CD8-positive, alpha-beta memory T cell (primary cell): Measurements from ENCODE around the gene SLC41A3. TPM values are rescaled to one million over a fixed set of nuclear protein-coding genes. Genes with fewer than 3 reads are reported as not detected.

Experiments used
- CTCF ChIA-PET: fragments of 350-600 bp; sonication (Branson Sonifier 250); formaldehyde crosslinking; loops from one replicate; lab custom pipeline; 2021; ENCODE audit warnings: antibody characterized with exemption; lab: Charles Lee
- POLR2A ChIA-PET: fragments of 350-600 bp; sonication (Branson Sonifier 250); formaldehyde crosslinking; loops from one replicate; lab custom pipeline; 2021; ENCODE audit warnings: antibody characterized with exemption; lab: Charles Lee
- DNase-seq, 5 donors: peaks; one replicate each; pipeline versions ENCODE4 v3.0.0 to v3.0.0-alpha.2; 2020 to 2022; ENCODE audit warnings: mixed read lengths in 1 of 5
- H3K27ac ChIP-seq: one replicate; pipeline ENCODE4 v1.7.0; 2013; ENCODE audit warnings: low read depth, mild to moderate bottlenecking, low read length, moderate library complexity
- H3K27me3 ChIP-seq: 2 replicates; pipeline ENCODE4 v1.7.0; 2013; ENCODE audit warnings: low read length, mild to moderate bottlenecking; ENCODE audit not compliant: insufficient read depth, poor library complexity, severe bottlenecking
- H3K36me3 ChIP-seq: 2 replicates; pipeline ENCODE4 v1.7.0; 2013; ENCODE audit warnings: mild to moderate bottlenecking, low read length, moderate library complexity; ENCODE audit not compliant: insufficient read depth
- H3K4me1 ChIP-seq: 2 replicates; pipeline ENCODE4 v1.7.0; 2013; ENCODE audit warnings: mild to moderate bottlenecking, low read length, moderate library complexity; ENCODE audit not compliant: insufficient read depth
- H3K4me3 ChIP-seq: 2 replicates; pipeline ENCODE4 v1.7.0; 2013; ENCODE audit warnings: mild to moderate bottlenecking, low read length
- H3K9me3 ChIP-seq: 2 replicates; pipeline ENCODE4 v1.7.0; 2013; ENCODE audit warnings: mild to moderate bottlenecking, low read length
- H3K27ac Mint-ChIP-seq, 8 donors: one replicate each; pipeline ENCODE4 v1.8.0; 2020 to 2021; ENCODE audit warnings: mixed read lengths in 8 of 8, mild to moderate bottlenecking in 6 of 8, inconsistent platforms in 3 of 8, moderate library complexity in 3 of 8
- H3K27me3 Mint-ChIP-seq, 2 donors: one replicate each; pipeline ENCODE4 v1.8.0; 2020 to 2021; ENCODE audit warnings: mixed read lengths in 2 of 2, mild to moderate bottlenecking in 1 of 2, moderate library complexity in 1 of 2
- H3K36me3 Mint-ChIP-seq, 3 donors: one replicate each; pipeline ENCODE4 v1.8.0; 2020 to 2021; ENCODE audit warnings: mixed read lengths in 3 of 3, inconsistent platforms in 1 of 3, mild to moderate bottlenecking in 1 of 3
- H3K4me1 Mint-ChIP-seq, 3 donors: one replicate each; pipeline ENCODE4 v1.8.0; 2020 to 2021; ENCODE audit warnings: mixed read lengths in 3 of 3, inconsistent platforms in 1 of 3, mild to moderate bottlenecking in 1 of 3
- H3K4me3 Mint-ChIP-seq, 7 donors: one replicate each; pipeline ENCODE4 v1.8.0; 2020 to 2021; ENCODE audit warnings: mixed read lengths in 7 of 7, mild to moderate bottlenecking in 6 of 7, moderate library complexity in 4 of 7, inconsistent platforms in 2 of 7
- H3K9me3 Mint-ChIP-seq, 5 donors: one replicate each; pipeline ENCODE4 v1.8.0; 2020 to 2022; ENCODE audit warnings: mixed read lengths in 5 of 5, mild to moderate bottlenecking in 3 of 5, moderate library complexity in 2 of 5, inconsistent platforms in 1 of 5
- polyA plus RNA-seq: library from polyadenylated mRNA; unstranded; fragments of 300-500 nt; fragmentation: Illumina TruSeq; gene quantifications from one replicate; pipeline ENCODE4 v1.2.3, GENCODE V29; 2021
- total RNA-seq, 2 experiments: library from RNA; stranded (reverse); gene quantifications; one replicate each; pipeline ENCODE4 v1.2.3, GENCODE V29; 2021

Gene SLC41A3
- total and polyA plus RNA-seq, 3 experiments from 2014 or later = 25.8 to 28.0 (median 25.8) TPM

- no peak overlapping the region for H3K4me3 Mint-ChIP-seq
- H3K27me3 Mint-ChIP-seq = peaks cover 4 to 19% of the 10 kb centered on the region in 2 donors
- no peak overlapping the region for H3K27ac Mint-ChIP-seq
- H3K36me3 ChIP-seq = no peaks in the 10 kb centered on the region
- H3K4me3 ChIP-seq = no peak overlapping the region
- H3K27me3 ChIP-seq = no peaks in the 10 kb centered on the region
- H3K9me3 Mint-ChIP-seq = no peaks in the 10 kb centered on the region
- CTCF ChIA-PET = interaction anchor here (1.3 kb wide), 1 partner anchor 16 kb away, joined by 5 read pairs; no protein-coding TSS in a partner anchor
- H3K9me3 ChIP-seq = no peaks in the 10 kb centered on the region
- POLR2A ChIA-PET = no interaction called here
- H3K36me3 Mint-ChIP-seq = no peaks in the 10 kb centered on the region
- H3K4me1 ChIP-seq = no peaks in the 10 kb centered on the region
- H3K4me1 Mint-ChIP-seq = no peaks in the 10 kb centered on the region
- no peak overlapping the region for H3K27ac ChIP-seq
- no peak for DNase-seq
These were observed 33.3 kb upstream of the SLC41A3 start for GRCh38 chr3:126117212-126117611.

GRCh38 chr3:126116526-126116925 lies 32.6 kb upstream of the SLC41A3 start:
- H3K36me3 ChIP-seq = no peaks in the 10 kb centered on the region
- Mint-ChIP-seq H3K9me3 (no peaks in the 10 kb centered on the region), H3K4me3 (no peak overlapping the region), H3K27ac (no peak overlapping the region), H3K4me1 (no peaks in the 10 kb centered on the region), H3K36me3 (no peaks in the 10 kb centered on the region), H3K27me3 (peaks cover 4 to 19% of the 10 kb centered on the region in 2 donors)
- no peaks in the 10 kb centered on the region for H3K27me3 ChIP-seq
- ChIA-PET POLR2A (no interaction called here), CTCF (interaction anchor here (1.3 kb wide), 1 partner anchor 17 kb away, joined by 5 read pairs; no protein-coding TSS in a partner anchor)
- H3K4me1 ChIP-seq = no peaks in the 10 kb centered on the region
- H3K27ac ChIP-seq = no peak overlapping the region
- no peak for DNase-seq
- H3K4me3 ChIP-seq = no peak overlapping the region
- no peaks in the 10 kb centered on the region for H3K9me3 ChIP-seq

- H3K36me3 ChIP-seq = no peaks in the 10 kb centered on the region
- peaks cover 4 to 14% of the 10 kb centered on the region in 2 donors for H3K27me3 Mint-ChIP-seq
- H3K27me3 ChIP-seq = no peaks in the 10 kb centered on the region
- H3K27ac ChIP-seq = no peak overlapping the region
- H3K4me3 ChIP-seq = no peak overlapping the region
- H3K4me1 Mint-ChIP-seq = no peaks in the 10 kb centered on the region
- H3K27ac Mint-ChIP-seq = no peak overlapping the region
- no peaks in the 10 kb centered on the region for H3K4me1 ChIP-seq
- H3K36me3 Mint-ChIP-seq = no peaks in the 10 kb centered on the region
- peak in 1 of 5 donors; percentile 39 for DNase-seq
- no peaks in the 10 kb centered on the region for H3K9me3 Mint-ChIP-seq
- ChIA-PET CTCF (interaction anchor here (0.7 to 1.1 kb wide), 3 partner anchors 11 to 19 kb away, joined by 3 read pairs; no protein-coding TSS in a partner anchor), POLR2A (no interaction called here)
- no peaks in the 10 kb centered on the region for H3K9me3 ChIP-seq
- H3K4me3 Mint-ChIP-seq = no peak overlapping the region
These were observed 30.8 kb upstream of the SLC41A3 start for GRCh38 chr3:126114443-126115386.

GRCh38 chr3:126113733-126114442 lies 30.0 kb upstream of the SLC41A3 start:
- POLR2A ChIA-PET = no interaction called here
- CTCF ChIA-PET = interaction anchor here (0.7 to 1.0 kb wide), 2 partner anchors 10 to 20 kb away, joined by 3 read pairs; no protein-coding TSS in a partner anchor
- peak in 2 of 5 donors; percentile 5 to 41 for DNase-seq
- Mint-ChIP-seq H3K27me3 (peaks cover 4 to 6% of the 10 kb centered on the region in 2 donors), H3K4me1 (no peaks in the 10 kb centered on the region), H3K27ac (no peak overlapping the region), H3K4me3 (no peak overlapping the region), H3K36me3 (no peaks in the 10 kb centered on the region), H3K9me3 (no peaks in the 10 kb centered on the region)
- no peak overlapping the region for H3K4me3 ChIP-seq
- H3K4me1 ChIP-seq = no peaks in the 10 kb centered on the region
- no peaks in the 10 kb centered on the region for H3K27me3 ChIP-seq
- no peaks in the 10 kb centered on the region for H3K9me3 ChIP-seq
- H3K27ac ChIP-seq = no peak overlapping the region
- no peaks in the 10 kb centered on the region for H3K36me3 ChIP-seq

- Histone ChIP-seq H3K27ac (no peak overlapping the region), H3K9me3 (no peaks in the 10 kb centered on the region), H3K27me3 (no peaks in the 10 kb centered on the region), H3K4me1 (no peaks in the 10 kb centered on the region), H3K4me3 (no peak overlapping the region), H3K36me3 (no peaks in the 10 kb centered on the region)
- POLR2A ChIA-PET = no interaction called here
- Mint-ChIP-seq H3K27ac (no peak overlapping the region), H3K4me3 (no peak overlapping the region), H3K27me3 (peaks cover under 1 to 3% of the 10 kb centered on the region in 2 donors), H3K36me3 (no peaks in the 10 kb centered on the region), H3K4me1 (no peaks in the 10 kb centered on the region), H3K9me3 (no peaks in the 10 kb centered on the region)
- CTCF ChIA-PET = no interaction called here
- DNase-seq = no peak
These were observed 29.3 kb upstream of the SLC41A3 start for GRCh38 chr3:126113238-126113555.

GRCh38 chr3:126112531-126113237 lies 28.8 kb upstream of the SLC41A3 start:
- Histone ChIP-seq H3K4me1 (no peaks in the 10 kb centered on the region), H3K27ac (no peak overlapping the region), H3K36me3 (no peaks in the 10 kb centered on the region), H3K9me3 (no peaks in the 10 kb centered on the region), H3K4me3 (no peak overlapping the region), H3K27me3 (no peaks in the 10 kb centered on the region)
- DNase-seq = peak in 1 of 5 donors; percentile 47
- Mint-ChIP-seq H3K27ac (no peak overlapping the region), H3K27me3 (peaks cover 0 to 3% of the 10 kb centered on the region in 2 donors), H3K4me1 (no peaks in the 10 kb centered on the region), H3K36me3 (no peaks in the 10 kb centered on the region), H3K9me3 (no peaks in the 10 kb centered on the region), H3K4me3 (no peak overlapping the region)
- ChIA-PET POLR2A (no interaction called here), CTCF (no interaction called here)

GRCh38 chr3:126111566-126112475 lies 27.9 kb upstream of the SLC41A3 start:
- no peaks in the 10 kb centered on the region for H3K9me3 ChIP-seq
- Mint-ChIP-seq H3K27me3 (no peaks in the 10 kb centered on the region), H3K9me3 (no peaks in the 10 kb centered on the region), H3K4me3 (no peak overlapping the region), H3K4me1 (no peaks in the 10 kb centered on the region), H3K27ac (peak overlapping the region in 1 of 8 donors; percentile 66), H3K36me3 (no peaks in the 10 kb centered on the region)
- H3K4me1 ChIP-seq = no peaks in the 10 kb centered on the region
- DNase-seq = peak in 1 of 5 donors; percentile 32
- H3K4me3 ChIP-seq = no peak overlapping the region
- no peak overlapping the region for H3K27ac ChIP-seq
- no peaks in the 10 kb centered on the region for H3K27me3 ChIP-seq
- no peaks in the 10 kb centered on the region for H3K36me3 ChIP-seq
- ChIA-PET CTCF (no interaction called here), POLR2A (no interaction called here)
